Cardiac atrium fibroblast (primary cell): ENCODE results near the gene UST. TPM values are rescaled to one million over a fixed set of nuclear protein-coding genes. Genes with fewer than 3 reads are reported as not detected.

Source experiments
- total RNA-seq: library from RNA; depleted of rRNA; stranded (reverse); fragments of >200 nt; gene quantifications from 2 replicates; pipeline ENCODE4 v1.2.3, GENCODE V29; 2015

Gene UST
- total RNA-seq, result 16.6 and 20.1 TPM in 2 replicates

GRCh38 chr6:148746363-148747144 lies at the start of gene UST:
TSS of gene UST (plus strand) at chr6:148747030. CDS start at chr6:148747431, 401 bp downstream.

